AG04450 (cell line): ENCODE measurements around the gene KRTAP5-2. TPM values are rescaled to one million over a fixed set of nuclear protein-coding genes. Genes with fewer than 3 reads are reported as not detected.

ENCODE experiments used
- CTCF ChIA-PET: fragments of 300-600, 350-600 bp; formaldehyde crosslinking; extraction: SDS; loops from one replicate; lab custom pipeline; 2022; ENCODE audit warnings: antibody characterized with exemption, inconsistent platforms; lab: Charles Lee
- POLR2A ChIA-PET: fragments of 350-600 bp; formaldehyde crosslinking; extraction: SDS; loops from one replicate; lab custom pipeline; 2021; ENCODE audit warnings: antibody characterized with exemption, inconsistent platforms; lab: Yijun Ruan, JAX
- DNase-seq: peaks from one replicate; pipeline ENCODE4 v3.0.0-alpha.2; 2011; ENCODE audit warnings: low read depth, low spot score
- H3K27ac ChIP-seq: one replicate; pipeline ENCODE4 v1.5.1; 2012; ENCODE audit warnings: low read depth, low read length, control low read depth
- H3K27me3 ChIP-seq: one replicate; pipeline ENCODE4 v1.6.0; 2012; ENCODE audit warnings: low read length; ENCODE audit not compliant: control insufficient read depth, insufficient read depth
- H3K4me3 ChIP-seq: 2 replicates; pipeline ENCODE4 v1.5.1; 2011; ENCODE audit warnings: mild to moderate bottlenecking, low read depth, low read length, control low read depth
- H3K9me3 ChIP-seq: 2 replicates; pipeline ENCODE4 v1.5.1; 2012; ENCODE audit warnings: low read length; ENCODE audit not compliant: control insufficient read depth, insufficient read depth
- polyA plus RNA-seq: library from polyadenylated mRNA; depleted of rRNA; stranded (reverse); fragments of >200 nt; gene quantifications from 2 replicates; pipeline ENCODE4 v1.2.3, GENCODE V29; 2011
- TF ChIP-seq, protein P1 (sequence below): IDR thresholded peaks from 2 replicates; pipeline ENCODE4 v1.5.1; 2011; ENCODE audit warnings: low read depth, low read length, control low read depth, inconsistent platforms

The KRTAP5-2 gene
- polyA plus RNA-seq, 1 experiment = not detected

DNA sequence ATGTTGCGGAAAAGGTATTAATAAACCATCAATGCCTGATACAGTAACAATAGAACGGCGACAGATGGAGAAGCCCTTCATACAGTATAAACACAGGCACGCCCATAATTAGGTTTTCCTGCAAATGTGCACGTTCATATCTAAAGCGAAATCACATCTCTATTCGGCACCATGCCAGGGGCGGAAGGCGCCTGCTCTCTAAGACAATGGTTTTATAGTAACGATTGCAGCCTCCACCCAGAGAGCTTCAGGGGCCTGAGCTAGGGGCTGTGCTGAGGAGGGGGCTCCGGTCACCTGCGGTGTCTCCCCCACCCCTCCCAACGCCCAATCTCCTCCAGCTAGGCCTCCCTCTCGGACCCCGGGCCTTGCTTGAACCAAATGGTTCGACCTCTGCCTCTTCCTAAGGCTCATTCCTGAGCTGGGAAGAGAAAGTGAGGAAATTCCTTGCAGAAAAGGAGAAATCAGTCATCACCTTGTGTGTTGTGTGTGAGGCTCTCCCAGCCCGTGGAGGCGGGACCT lies 41.1 kb upstream of the KRTAP5-2 start:
- CTCF ChIA-PET = interaction anchor here (0.6 to 3.4 kb wide), 8 partner anchors 8 to 193 kb away, joined by 3 to 43 read pairs (median 3); partner anchors contain the start of gene KRTAP5-5
- POLR2A ChIA-PET = no interaction called here
- no peaks in the 10 kb centered on the region for H3K9me3 ChIP-seq
- H3K4me3 ChIP-seq = no peak overlapping the region
- peaks cover 32% of the 10 kb centered on the region for H3K27me3 ChIP-seq
- TF ChIP-seq, protein P1, sequence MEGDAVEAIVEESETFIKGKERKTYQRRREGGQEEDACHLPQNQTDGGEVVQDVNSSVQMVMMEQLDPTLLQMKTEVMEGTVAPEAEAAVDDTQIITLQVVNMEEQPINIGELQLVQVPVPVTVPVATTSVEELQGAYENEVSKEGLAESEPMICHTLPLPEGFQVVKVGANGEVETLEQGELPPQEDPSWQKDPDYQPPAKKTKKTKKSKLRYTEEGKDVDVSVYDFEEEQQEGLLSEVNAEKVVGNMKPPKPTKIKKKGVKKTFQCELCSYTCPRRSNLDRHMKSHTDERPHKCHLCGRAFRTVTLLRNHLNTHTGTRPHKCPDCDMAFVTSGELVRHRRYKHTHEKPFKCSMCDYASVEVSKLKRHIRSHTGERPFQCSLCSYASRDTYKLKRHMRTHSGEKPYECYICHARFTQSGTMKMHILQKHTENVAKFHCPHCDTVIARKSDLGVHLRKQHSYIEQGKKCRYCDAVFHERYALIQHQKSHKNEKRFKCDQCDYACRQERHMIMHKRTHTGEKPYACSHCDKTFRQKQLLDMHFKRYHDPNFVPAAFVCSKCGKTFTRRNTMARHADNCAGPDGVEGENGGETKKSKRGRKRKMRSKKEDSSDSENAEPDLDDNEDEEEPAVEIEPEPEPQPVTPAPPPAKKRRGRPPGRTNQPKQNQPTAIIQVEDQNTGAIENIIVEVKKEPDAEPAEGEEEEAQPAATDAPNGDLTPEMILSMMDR = no peak
- H3K27ac ChIP-seq = no peak overlapping the region
- DNase-seq = no peak

DNA sequence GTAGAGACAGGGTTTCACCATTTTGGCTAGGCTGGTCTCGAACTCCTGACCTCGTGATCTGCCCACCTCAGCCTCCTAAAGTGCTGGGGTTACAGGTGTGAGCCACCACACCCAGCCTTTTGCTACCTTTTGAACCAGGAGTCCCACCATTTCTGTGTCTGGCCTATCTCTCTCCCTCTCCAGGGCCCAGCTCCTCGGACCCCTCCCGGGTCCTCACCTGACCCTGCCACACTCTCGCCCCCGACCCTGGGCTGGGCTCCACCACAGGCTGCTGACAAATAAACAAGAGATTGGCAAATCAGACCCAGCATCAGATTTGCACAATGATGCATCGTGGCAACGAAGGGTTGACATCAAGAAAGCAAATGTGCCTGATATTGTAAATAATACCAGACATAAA lies 40.2 kb upstream of the KRTAP5-2 start:
- H3K27me3 ChIP-seq = peaks cover 31% of the 10 kb centered on the region
- no peak for DNase-seq
- CTCF ChIA-PET = interaction anchor here (0.8 to 3.4 kb wide), 5 partner anchors 11 to 513 kb away, joined by 3 to 43 read pairs (median 4); no protein-coding TSS in a partner anchor

DNA sequence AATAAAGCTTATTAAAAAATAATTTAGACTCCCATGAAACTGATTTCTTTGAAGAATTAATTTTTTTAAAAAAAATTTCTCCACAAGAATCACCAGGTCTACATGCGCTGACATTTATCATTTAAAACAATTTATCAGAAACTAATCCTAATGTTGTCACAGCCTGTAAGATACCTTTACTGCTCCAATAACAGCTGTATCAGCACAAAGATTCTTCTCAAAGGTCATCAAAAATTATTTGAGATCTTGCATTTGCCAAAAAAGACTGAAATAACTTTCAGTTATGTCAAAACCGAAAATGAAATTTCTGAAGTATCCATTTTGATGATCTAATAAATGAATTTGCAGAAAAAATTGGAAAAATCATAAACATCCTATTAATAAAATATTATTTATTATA lies 39.5 kb upstream of the KRTAP5-2 start:
- TF ChIP-seq, protein P1 = no peak
- peaks cover 28% of the 10 kb centered on the region for H3K27me3 ChIP-seq
- no peaks in the 10 kb centered on the region for H3K9me3 ChIP-seq
- ChIA-PET CTCF (interaction anchor here (1.1 to 3.4 kb wide), 4 partner anchors 14 to 514 kb away, joined by 3 to 43 read pairs (median 4); no protein-coding TSS in a partner anchor), POLR2A (no interaction called here)
- H3K27ac ChIP-seq = no peak overlapping the region
- no peak overlapping the region for H3K4me3 ChIP-seq
- no peak for DNase-seq

More for the DNA sequence above, 40.2 kb upstream of the KRTAP5-2 start:
- Histone ChIP-seq H3K27ac (no peak overlapping the region), H3K9me3 (no peaks in the 10 kb centered on the region), H3K4me3 (no peak overlapping the region)
- POLR2A ChIA-PET = no interaction called here
- TF ChIP-seq, protein P1 = no peak

- DNase-seq = no peak
- TF ChIP-seq, protein P1 = no peak
- CTCF ChIA-PET = no interaction called here
- POLR2A ChIA-PET = no interaction called here
- Histone ChIP-seq H3K27ac (no peak overlapping the region), H3K9me3 (no peaks in the 10 kb centered on the region), H3K27me3 (peaks cover 36% of the 10 kb centered on the region), H3K4me3 (no peak overlapping the region)
These were observed 38.3 kb upstream of the KRTAP5-2 start for GRCh38 chr11:1636291-1636950.

DNA sequence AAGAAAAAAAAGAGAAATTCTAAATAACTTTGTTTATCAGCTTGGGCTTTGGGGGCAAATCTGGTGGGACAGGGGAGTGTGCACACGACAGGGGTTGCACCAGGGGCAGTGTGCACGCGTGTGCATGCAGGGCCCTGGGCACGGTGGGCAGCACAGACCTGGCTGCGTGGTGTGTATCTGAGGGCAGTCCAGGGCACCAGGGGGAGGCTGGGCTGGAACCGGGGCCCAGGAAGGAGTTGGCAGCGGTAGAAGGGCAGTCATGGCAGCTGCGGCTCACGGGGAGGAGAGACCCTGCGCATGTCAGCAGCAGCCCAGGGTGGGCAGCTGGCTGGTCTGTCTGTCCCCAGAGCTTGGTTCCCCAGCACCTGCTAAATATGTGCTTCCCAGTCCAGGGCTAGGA lies 35.8 kb upstream of the KRTAP5-2 start:
- ChIA-PET CTCF (no interaction called here), POLR2A (no interaction called here)
- Histone ChIP-seq H3K27me3 (peaks cover 34% of the 10 kb centered on the region), H3K4me3 (no peak overlapping the region), H3K27ac (no peak overlapping the region), H3K9me3 (no peaks in the 10 kb centered on the region)
- no peak for DNase-seq
- TF ChIP-seq, protein P1 = no peak
